ENCODE data around the gene ATP5F1D. TPM values are rescaled to one million over a fixed set of nuclear protein-coding genes. Genes with fewer than 3 reads are reported as not detected.
A peak's percentile ranks its signal among the peaks of the same experiment; 100 is the strongest.

The ATP5F1D gene
- total and polyA plus RNA-seq, 2 of the 13 experiments (the other 11 are each of a cell fraction or from before 2014, with no cell fraction given): 39.4 to 78.7 TPM

DNA sequence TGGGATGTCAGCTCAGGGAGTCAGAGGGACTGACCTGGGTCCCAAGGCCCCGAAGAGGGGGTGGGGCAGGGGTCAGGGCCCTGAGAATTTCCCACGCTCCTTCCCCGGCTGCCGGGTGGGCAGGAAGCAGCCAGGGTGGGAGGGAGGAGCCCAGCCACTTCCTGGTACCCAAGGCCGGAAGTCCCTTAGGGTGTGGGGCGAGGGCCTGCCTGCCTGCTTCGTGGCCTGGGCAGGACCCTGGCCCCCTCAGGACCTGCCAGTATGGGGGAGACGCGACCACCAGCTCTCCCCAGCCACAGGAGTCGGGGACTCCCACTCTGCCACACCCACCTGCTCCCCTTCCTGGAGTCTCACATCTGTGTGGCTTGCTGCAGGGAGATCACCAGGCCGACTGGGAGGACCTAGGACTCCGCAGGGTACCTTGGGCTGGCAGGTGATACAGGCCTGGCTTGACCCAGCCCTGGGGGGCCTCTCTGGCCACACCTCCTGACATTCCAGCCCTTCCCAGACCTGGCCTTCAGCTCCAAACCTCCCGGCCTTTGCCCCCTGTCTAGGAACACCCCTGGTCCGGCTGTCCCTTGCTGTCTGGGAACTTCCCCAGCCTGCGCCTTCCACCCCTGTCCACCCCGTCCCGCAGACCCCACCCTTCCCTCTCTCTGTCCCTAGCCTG, 17.8 kb downstream of the ATP5F1D start (continued):
- TF ChIP-seq SP4 (CRISPR knock-in tag; IDR thresholded peaks at IDR 0.05): peak; percentile 83
- TF ChIP-seq TBP (CRISPR knock-in tag; IDR thresholded peaks at IDR 0.05): no peak
- peak; percentile 96; the same call in 1 of the 2 replicates for TF ChIP-seq SSRP1 (CRISPR knock-in tag; IDR thresholded peaks at IDR 0.05)
- peak; percentile 88; the same call in 1 of the 2 replicates for TF ChIP-seq ZNF749 (CRISPR knock-in tag; IDR thresholded peaks at IDR 0.05; ENCODE audit: borderline replicate concordance)
- TF ChIP-seq ELF4 (CRISPR knock-in tag; IDR thresholded peaks at IDR 0.05; ENCODE audit: borderline replicate concordance): peak; percentile 97
- TF ChIP-seq, protein P1, sequence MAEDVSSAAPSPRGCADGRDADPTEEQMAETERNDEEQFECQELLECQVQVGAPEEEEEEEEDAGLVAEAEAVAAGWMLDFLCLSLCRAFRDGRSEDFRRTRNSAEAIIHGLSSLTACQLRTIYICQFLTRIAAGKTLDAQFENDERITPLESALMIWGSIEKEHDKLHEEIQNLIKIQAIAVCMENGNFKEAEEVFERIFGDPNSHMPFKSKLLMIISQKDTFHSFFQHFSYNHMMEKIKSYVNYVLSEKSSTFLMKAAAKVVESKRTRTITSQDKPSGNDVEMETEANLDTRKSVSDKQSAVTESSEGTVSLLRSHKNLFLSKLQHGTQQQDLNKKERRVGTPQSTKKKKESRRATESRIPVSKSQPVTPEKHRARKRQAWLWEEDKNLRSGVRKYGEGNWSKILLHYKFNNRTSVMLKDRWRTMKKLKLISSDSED (CRISPR knock-in tag; IDR thresholded peaks at IDR 0.05): peak; percentile 93
- 0 out of 2 replicates have a peak, but pooled peaks have one; percentile 14 for TF ChIP-seq FOXK2 (IDR thresholded peaks at IDR 0.05)
- TF ChIP-seq, protein P2, sequence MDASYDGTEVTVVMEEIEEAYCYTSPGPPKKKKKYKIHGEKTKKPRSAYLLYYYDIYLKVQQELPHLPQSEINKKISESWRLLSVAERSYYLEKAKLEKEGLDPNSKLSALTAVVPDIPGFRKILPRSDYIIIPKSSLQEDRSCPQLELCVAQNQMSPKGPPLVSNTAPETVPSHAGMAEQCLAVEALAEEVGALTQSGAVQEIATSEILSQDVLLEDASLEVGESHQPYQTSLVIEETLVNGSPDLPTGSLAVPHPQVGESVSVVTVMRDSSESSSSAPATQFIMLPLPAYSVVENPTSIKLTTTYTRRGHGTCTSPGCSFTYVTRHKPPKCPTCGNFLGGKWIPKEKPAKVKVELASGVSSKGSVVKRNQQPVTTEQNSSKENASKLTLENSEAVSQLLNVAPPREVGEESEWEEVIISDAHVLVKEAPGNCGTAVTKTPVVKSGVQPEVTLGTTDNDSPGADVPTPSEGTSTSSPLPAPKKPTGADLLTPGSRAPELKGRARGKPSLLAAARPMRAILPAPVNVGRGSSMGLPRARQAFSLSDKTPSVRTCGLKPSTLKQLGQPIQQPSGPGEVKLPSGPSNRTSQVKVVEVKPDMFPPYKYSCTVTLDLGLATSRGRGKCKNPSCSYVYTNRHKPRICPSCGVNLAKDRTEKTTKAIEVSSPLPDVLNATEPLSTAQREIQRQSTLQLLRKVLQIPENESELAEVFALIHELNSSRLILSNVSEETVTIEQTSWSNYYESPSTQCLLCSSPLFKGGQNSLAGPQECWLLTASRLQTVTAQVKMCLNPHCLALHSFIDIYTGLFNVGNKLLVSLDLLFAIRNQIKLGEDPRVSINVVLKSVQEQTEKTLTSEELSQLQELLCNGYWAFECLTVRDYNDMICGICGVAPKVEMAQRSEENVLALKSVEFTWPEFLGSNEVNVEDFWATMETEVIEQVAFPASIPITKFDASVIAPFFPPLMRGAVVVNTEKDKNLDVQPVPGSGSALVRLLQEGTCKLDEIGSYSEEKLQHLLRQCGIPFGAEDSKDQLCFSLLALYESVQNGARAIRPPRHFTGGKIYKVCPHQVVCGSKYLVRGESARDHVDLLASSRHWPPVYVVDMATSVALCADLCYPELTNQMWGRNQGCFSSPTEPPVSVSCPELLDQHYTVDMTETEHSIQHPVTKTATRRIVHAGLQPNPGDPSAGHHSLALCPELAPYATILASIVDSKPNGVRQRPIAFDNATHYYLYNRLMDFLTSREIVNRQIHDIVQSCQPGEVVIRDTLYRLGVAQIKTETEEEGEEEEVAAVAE (CRISPR knock-in tag; IDR thresholded peaks at IDR 0.05; ENCODE audit: borderline replicate concordance): peak; percentile 70; the same call in 1 of the 2 replicates
- TF ChIP-seq ZNF549 (CRISPR knock-in tag; IDR thresholded peaks at IDR 0.05): no peak
- TF ChIP-seq ZNF781 (CRISPR knock-in tag; IDR thresholded peaks at IDR 0.05; ENCODE audit: borderline replicate concordance, not compliant biosample characterization): peak; percentile 89
- peak; percentile 78; the same call in 1 of the 2 replicates for TF ChIP-seq ZNF230 (CRISPR knock-in tag; IDR thresholded peaks at IDR 0.05)
- no peak for TF ChIP-seq SUZ12 (IDR thresholded peaks at IDR 0.05; ENCODE audit: low read depth, low read length)
- TF ChIP-seq SRSF4 (IDR thresholded peaks at IDR 0.05; ENCODE audit: low read depth, low read length, poor library complexity, severe bottlenecking): peak; percentile 83
- TF ChIP-seq TP53 (CRISPR knock-in tag; conservative IDR thresholded peaks at IDR 0.05): 0 out of 2 replicates have a peak, but pooled peaks have one; percentile 28
- TF ChIP-seq ZNF256 (CRISPR knock-in tag; conservative IDR thresholded peaks at IDR 0.05): 0 out of 2 replicates have a peak, but pooled peaks have one; percentile 47
- TF ChIP-seq DR1 (CRISPR knock-in tag; IDR thresholded peaks at IDR 0.05): no peak
- TF ChIP-seq, protein P3, sequence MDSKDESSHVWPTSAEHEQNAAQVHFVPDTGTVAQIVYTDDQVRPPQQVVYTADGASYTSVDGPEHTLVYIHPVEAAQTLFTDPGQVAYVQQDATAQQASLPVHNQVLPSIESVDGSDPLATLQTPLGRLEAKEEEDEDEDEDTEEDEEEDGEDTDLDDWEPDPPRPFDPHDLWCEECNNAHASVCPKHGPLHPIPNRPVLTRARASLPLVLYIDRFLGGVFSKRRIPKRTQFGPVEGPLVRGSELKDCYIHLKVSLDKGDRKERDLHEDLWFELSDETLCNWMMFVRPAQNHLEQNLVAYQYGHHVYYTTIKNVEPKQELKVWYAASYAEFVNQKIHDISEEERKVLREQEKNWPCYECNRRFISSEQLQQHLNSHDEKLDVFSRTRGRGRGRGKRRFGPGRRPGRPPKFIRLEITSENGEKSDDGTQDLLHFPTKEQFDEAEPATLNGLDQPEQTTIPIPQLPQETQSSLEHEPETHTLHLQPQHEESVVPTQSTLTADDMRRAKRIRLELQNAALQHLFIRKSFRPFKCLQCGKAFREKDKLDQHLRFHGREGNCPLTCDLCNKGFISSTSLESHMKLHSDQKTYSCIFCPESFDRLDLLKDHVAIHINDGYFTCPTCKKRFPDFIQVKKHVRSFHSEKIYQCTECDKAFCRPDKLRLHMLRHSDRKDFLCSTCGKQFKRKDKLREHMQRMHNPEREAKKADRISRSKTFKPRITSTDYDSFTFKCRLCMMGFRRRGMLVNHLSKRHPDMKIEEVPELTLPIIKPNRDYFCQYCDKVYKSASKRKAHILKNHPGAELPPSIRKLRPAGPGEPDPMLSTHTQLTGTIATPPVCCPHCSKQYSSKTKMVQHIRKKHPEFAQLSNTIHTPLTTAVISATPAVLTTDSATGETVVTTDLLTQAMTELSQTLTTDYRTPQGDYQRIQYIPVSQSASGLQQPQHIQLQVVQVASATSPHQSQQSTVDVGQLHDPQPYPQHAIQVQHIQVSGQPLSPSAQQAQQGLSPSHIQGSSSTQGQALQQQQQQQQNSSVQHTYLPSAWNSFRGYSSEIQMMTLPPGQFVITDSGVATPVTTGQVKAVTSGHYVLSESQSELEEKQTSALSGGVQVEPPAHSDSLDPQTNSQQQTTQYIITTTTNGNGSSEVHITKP (CRISPR knock-in tag; IDR thresholded peaks at IDR 0.05; ENCODE audit: low read depth): peak; percentile 68; the same call in 1 of the 2 replicates
- TF ChIP-seq ZFP36L1 (CRISPR knock-in tag; IDR thresholded peaks at IDR 0.05): peak; percentile 97
- TF ChIP-seq YEATS4 (CRISPR knock-in tag; IDR thresholded peaks at IDR 0.05; ENCODE audit: borderline replicate concordance): peak; percentile 69; the same call in 1 of the 2 replicates
- no peak for TF ChIP-seq NFATC3 (CRISPR knock-in tag; IDR thresholded peaks at IDR 0.05)
- peak; percentile 99 for TF ChIP-seq RBM22 (optimal IDR thresholded peaks at IDR 0.05; ENCODE audit: low read length)

Measured in HepG2 (cell line).